ENCODE measurements around the gene PIBF1.
"Not testable (repeated sequence)": the region's sequence is repeated elsewhere in the genome, so short reads cannot be mapped to it uniquely, and the experiment has no call there.

PIBF1 gene

DNA sequence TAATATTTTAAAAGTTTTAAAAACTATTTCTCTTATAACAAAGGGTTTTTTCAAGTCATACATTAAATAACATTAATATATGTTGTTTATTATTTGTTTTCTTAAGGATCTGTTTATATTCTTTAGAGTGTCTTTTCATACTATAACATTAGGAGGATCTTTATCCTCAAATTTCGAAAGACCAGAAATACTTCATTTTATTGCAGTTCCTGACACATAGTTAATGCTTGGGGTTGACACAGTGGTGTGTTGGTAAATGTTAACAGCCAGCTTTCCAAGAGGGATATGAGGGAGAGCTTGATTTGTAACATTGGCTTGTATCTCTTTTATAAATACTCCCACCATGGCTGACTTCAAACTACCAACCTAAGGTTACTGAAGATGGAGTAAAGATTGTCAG is 150.3 kb downstream of the PIBF1 start:
- no peak for DNase-seq

DNA sequence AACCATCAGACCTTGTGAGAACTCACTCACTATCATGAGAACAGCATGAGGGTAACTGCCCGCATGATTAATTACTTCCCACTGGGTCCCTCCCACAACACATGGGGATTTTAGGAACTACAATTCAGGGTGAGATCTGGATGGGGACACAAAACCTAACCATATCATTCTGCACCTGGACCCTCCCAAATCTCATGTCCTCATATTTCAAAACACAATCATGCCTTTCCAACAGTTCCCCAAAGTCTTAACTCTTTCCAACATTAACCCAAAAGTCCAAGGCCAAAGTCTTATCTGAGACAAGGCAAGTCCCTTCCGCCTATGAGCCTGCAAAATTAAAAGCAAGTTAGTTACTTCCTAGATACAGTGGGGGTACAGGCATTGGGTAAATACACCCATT is 164.3 kb downstream of the PIBF1 start:
- not testable (repeated sequence) for DNase-seq

DNA sequence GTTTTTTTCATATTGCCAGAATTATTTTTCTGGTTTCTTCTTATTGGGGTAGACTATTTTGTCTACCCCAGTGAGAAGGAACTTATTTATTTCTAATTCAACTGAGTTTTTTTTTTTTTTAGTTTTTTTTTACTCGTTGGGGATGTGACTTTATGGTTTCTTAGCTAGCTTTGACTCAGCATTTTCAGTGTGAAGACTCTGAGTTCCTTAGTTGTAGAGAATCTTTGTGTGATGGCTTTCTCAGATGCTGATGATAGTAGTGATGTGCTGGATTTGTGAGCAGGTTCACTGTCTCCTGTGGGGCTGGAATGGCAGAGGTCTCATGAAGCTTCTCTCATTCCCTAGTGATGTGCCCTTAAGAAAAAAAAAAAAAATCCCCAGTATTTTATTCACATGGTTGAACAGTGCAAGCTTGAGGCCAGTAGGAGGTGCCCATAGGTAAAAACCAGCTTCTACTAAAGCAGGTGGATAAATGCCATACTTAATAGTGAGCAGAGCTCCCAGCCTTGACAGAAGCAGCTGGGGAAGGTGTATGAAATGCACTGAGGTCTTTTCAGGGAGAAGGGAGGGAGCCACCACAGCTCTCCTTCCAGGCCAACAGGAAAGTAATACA is 170.7 kb downstream of the PIBF1 start:
- DNase-seq = no peak

DNA sequence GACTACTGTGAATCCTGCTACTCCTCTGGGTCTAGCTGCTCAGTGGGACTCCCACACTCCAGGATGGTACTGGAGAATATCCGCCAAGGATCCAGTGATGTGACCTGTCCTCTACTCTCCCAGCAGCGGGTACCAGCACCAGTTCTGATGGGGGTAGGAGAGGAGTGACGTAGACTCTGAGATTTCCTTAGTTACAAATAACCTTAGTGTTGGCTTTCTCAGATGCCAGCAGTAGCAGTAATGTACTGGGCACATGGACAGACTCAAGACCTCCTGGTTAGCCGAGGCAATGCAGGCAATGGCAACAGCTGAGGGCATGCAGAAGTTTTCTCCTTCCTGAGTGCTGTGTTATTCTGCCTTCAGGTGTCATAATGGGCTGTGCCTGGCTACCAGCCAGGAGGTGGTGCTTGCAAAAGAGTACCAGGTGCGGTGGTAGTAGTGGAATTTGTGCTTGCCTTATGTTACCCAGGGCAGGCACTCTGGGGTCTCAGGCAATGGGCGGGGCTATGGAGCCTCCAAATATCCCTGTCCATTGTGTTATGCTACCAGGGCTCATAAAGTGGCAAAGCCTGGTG is 171.5 kb downstream of the PIBF1 start:
- no peak for DNase-seq

DNA sequence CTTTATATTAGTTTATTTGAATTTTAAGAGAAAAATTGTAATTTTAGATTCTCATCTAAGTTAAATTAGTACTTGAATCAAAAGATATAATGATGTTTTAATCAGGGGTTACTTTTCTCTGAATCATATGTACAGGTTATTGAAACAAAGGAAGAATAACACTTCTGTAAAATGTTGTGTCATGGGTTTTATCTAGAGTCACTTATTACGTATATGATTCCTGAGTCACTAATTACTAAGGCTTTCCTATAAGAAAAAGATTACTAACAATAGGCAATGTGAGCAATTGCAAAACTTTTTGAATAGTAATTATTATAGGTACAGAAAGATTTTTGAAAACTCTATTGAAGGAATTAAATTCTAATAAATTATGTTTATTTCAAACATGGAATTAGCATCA is 177.7 kb downstream of the PIBF1 start:
- no peak for DNase-seq

DNA sequence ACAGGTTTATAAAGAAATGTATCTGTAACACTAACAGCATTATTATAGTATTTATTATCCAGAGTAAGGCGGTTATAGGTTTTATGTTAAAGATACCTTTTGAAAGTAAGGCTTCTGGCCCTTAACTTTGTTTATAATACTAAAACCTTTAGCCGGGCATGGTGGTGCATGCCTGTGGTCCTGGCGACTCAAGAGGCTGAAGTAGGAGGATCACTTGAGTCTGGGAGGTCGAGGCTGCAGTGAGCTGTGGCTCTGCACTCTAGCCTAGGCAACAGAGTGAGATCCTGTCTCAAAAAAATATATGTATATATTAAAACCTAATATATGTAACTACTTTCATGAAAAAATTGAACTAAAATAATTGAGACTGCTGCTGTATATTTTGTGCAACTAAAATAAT is 178.2 kb downstream of the PIBF1 start:
- no peak for DNase-seq

DNA sequence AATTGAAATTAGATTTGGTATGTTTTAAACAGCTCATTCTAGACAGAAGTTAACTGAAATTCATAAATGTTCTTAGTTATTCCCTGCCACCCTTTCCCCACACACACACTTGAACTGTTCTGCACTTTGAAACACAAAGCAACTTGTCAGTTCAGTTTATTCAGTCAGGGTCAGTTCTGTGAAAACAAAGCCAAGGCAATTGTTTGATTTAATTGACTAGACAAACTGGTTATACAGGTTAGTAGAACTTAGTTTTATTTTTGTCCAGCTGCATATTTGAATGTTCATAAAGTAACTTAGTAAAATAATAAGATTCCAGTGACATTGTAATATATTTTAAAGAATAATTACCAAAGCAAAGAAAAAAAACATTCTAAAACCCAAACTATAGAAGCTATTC is 178.6 kb downstream of the PIBF1 start:
- no peak for DNase-seq

DNA sequence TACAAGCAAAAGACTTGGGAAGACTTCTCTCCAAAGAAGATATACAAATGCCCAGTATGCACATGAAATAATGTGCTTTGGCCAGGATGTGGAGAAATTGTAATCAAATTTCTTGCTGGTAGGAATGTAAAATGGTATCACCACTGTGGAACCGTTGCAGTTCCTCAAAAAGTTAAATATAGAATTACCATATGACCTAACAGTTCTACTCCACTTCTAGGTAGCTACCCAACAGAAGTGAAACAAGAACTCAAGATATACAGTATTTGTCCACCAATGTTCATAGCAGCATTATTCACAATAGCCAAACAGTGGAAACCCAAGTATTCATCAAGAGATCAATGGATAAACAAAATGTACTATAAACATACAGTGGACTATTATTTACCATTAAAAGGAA is 181.8 kb downstream of the PIBF1 start:
- no peak for DNase-seq

DNA sequence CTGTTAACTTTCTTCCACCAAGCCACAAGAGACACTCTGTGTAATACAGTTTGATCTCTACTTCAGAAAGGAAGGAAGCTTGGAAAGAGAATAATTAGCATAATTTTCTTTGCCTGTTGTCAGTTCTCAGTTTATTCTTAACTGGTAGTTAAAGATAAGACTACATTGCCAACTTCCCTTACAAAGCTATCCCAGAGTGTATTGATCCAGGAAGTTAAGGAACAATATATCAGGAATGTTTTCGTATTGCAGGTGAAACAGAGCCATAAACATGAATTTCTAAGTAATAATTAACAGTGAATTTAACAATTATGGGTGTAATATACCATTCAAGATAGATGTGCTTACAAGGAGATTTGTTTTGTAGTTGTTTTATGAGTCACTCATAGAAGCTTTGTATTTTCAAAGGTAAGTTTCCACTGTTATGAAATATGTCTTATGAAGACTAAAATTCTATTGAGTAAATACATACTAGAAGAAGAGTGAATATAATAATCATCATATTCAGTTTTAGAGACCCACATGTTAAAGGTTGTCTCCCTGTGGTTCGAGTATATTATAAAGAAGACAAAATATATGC is 188.5 kb downstream of the PIBF1 start:
- no peak for DNase-seq

DNA sequence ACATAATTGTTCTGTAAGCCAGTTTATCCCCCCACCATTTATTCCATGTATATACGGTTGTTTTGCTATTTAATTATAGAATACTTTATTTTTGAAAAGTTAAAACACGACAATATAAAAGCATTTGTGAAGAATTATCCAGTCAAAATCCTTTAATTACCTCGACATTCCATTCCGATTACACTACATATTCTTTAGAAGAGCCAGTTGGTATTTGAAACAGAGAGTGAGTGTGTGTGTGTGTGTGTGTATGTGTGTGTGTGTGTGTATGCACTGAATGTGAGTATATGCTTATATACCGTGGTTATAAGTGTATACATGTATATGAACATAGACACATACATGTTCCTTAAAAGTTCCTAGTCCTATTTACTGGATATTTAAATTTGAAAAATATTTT is 189.0 kb downstream of the PIBF1 start:
- DNase-seq = no peak

DNA sequence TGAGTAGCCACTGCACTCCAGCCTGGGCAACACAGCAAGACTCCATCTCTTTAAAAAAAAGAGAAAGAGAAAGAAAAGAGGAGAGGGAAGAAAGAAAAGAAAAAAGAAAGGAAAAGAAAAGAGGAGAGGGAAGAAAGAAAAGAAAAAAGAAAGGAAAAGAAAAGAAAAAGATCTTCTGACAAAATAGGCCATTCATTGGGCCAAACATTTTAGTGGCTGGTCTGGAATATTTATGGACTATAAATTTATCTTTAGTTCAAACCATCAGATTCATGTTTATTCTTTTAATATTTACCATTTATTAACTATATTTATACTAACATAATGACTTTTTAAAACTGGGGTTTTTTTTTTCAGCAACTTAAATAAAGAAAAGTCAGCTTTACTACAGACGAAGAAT is 191.3 kb downstream of the PIBF1 start:
- no peak for DNase-seq

DNA sequence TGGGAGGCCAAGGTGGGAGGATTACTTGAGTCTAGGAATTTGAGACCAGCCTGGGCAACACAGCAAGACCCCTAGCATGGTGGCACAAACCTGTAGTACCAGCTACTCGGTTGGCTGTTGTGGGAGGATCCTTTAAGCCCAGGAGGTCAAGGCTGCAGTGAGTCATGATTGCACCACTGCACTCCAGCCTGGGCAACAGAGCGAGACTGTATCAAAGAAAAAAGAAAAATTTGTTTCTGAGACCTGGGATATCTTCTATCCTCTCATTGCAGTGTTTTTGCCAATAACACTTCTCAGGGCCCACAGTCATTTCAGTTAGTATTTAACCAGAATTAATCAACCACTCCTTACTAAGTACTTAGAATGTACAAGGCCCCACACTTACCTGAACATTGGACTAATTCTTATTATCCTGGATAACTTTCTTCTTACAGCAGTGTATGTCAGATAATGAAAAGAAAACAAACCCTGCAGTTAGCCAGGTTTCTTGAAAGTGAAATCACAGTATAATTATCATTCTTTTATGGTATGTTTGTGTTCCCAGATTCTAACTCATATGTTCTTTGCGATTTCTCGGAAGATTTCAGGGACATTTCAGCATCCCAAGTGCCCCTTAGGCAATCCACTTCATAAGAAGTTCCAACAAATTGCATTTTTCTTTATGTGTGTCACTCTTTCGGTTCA is 201.3 kb downstream of the PIBF1 start:
- no peak for DNase-seq

DNA sequence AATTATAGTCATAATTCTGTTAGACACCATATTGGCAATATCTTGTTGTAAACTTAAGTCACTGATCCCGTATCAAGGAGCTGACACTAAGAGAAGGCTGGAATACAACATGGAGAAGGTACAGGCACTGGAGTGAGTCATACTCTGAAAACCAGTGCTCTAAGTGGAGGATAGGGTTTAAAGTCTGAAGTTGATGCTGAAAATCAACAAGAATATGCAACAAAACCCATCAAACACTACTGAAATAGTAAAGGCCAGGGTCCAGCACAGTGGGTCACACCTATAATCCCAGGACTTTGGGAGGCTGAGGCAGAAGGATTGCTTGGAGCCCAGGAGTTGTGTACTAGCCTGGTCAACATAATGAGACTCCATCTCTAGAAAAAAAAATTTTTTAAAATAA is 203.7 kb downstream of the PIBF1 start:
- DNase-seq = no peak

DNA sequence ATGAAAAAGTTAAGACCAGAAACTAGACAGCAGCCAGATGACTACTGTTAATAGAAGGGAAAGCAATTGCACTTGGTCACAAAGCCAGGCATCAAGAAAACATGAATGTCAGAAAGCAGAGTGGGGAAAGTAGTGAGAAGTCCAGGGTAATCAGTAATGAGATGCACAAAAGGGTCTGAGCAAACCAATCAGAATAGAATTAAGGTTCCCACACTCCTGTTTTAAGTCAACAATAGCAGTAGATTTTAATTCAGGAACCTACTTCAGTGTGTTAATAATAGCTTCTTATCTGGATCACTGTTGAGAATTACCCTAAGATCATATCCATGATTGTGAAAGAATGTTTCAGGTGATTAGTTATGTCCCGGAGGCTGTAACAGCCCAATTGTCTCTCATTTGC is 204.3 kb downstream of the PIBF1 start:
- DNase-seq = no peak

DNA sequence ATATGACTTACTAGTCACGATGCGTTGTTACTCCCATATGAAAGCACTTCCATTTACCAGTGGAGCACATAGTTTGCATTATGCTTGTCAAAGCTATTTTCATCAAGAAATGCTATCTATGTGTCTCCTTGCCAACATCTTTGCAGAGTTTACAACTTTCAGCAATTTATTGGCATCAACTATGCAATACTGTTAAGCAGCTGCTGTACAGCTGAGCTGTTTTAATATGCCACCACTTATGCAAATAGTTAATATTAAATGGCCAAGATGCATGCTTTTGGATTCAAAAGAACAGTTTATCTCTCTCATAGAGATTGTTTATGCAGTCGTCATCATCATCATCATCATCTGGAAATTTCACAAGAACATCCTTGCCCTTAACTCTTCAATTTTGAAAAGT is 209.0 kb downstream of the PIBF1 start:
- DNase-seq = no peak

DNA sequence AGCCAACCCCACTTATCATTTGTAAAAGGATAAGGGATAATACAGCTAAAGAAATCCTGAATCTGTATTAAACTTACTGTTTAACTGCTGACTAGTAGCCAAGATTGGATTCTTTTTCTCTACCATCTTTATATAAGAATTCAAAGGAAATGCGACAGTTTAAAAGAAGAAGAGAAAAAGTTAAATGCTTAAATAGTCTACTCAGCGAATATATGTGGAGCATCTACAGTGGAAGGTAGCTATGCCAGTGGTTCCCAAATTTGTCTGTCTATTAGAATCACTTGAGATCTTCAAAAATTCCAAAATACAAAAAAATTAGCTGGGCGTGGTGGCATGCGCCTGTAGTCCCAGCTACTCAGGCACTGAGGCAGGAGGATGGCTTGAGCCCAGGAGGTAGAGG is 216.1 kb downstream of the PIBF1 start:
- DNase-seq = no peak

DNA sequence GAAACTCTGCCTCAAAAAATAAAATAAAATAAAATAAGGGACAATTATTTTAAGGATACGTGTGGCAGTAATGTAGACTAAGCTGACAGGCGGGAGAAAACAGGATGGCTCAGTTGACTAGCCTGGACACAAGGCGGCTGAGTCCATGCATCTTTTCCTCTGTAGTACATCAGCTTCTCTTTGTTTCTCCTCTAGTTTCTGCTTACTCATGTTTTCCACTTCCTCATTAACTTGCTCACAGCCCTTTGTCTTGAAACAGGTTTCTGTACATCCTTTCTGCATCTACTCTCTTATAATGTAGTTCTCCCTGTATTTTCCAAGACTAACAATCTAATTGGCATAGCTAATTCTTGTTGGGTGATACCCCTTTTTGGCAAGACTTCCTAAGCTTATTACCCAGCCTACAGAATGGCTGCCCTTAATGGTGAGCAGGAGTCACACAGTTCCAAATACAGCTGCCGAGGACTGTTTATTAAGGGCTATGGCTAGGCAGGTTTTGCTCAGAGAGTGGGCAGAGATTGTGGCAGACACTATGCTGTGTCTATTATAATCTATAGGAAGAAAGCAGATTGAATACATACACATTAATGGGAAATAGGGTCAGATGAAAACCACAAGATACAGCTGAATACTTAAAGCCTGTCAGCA is 218.2 kb downstream of the PIBF1 start:
- DNase-seq = no peak

DNA sequence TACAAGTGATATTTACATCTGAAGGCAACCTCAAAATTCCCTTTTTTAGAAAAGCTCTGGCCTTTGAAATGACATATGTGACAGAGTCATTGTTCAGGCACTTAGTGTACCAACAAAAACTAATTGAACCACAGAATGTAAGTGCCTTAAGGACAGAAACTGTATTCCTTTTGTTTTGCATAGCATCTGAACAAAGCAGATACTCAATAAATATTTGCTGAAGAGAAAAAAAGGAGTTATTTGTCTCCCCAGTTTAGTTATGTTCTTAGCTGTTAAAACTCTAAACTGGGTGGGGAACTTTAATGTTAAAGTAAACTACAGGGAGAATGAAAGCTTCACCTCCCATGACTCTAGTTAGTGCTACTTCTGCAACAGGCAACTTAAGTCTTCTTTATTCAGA is 220.0 kb downstream of the PIBF1 start:
- no peak for DNase-seq

DNA sequence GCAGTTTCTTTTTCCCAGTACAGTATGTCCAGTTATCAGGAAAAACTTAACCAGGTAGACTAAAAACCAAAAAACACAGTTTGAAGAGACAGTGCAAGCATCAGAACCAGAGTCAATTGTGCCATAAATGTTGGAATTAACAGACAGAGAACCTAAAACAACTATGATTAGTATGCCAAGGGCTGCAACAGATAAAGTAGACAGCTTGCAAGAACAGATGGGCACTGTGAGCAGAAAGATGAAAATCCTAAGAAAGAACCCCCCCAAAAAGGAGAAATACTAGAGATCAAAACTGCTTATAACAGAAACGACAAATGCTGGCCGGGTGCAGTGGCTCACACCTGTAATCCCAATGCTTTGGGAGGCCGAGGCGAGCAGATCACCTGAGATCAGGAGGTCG is 229.8 kb downstream of the PIBF1 start:
- no peak for DNase-seq

DNA sequence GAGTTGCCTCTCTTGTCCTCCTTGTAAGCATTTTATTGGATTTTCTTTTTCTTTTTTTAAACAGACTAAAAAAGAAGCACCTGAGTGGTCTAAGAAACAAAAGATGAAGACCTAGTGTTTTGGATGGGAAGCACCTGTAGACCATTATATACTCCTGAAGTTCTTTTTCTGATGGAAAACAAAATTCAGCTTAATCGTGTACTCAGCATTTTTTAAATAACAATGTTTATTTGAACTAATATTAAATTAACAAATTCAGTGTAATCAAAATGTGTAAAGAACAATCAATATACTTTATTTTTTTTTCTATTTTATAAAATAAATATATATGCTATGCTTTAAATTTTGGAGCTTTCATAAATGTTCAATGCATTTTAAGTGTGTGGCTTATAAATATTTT is 233.9 kb downstream of the PIBF1 start:
- DNase-seq = no peak

DNA sequence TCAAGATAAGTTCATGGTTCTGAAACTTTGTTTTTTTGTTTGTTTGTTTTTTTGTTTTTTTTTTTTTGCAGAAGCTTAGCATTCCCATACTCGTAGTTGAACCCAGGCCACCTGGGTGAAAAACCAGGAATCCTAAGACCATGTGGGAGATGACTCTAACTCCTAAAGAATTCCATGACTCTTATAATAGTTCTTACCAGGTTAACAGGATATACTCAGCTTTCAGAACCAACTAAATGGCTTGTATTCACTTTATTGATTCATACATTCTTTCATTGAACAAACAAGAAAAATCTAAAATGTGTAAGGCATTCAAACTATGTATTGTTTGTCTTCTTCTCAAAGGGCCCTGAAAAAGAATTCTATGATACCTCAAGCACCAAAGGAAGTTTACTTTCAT is 236.4 kb downstream of the PIBF1 start:
- no peak for DNase-seq

DNA sequence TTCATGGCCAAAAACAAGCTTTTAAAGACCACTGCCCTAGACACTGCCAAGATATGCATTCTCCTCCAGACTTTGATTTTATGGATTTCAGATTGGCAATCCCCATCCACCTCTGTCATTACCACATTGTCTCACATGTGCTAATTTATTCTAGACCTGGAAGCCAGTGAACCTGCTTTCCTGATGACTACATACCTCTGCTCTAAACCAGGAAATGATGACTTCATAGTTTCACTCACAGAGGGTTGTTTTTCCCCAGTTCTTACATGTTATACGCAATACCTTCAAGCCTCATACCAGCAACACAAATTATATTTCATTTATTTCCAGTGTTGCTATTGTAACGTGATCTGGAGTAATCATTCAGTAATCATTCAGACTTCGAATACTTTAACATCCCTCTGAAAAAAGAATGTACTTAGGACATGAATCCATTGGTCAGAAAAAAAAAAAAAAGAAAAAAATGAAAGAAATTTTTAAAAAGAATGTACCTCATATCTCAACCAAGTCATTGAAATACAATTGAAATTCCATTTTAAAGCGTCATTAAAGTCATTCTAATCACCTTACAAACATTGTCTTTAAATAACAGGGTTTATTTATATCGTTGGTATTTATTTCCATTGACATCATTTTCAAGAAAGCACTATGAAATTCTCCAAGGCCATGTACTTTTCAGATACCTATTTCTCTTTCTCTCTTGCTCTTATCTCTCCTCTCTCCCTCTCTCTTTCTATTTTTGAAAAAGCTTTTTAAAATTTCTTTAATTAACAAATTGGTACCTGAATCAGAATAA is 243.5 kb downstream of the PIBF1 start:
- no peak for DNase-seq

DNA sequence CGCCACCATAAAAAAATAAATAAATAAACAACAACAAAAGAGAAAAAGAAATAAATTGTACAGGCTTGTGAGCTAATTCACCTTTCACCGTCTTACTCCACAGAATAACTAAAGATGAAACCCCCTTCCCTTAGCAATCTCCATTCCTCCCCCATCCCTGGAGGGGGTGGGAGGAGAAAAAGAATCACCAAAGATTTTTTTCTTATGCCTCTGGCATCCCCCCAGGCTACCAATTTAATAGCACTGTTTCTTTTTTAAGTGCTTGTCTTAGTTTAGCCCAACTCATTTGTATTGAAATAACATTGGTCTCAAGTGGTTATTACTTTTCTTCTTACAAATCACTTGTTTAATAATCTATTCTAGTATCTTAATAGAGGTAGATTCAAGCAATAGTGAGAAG is 253.0 kb downstream of the PIBF1 start:
- DNase-seq = no peak

Data from NCI-H187 treated with DMSO at 0.1 percent for 48 hours (cell line).